ENCODE measurements around the gene PHYHD1. TPM values are rescaled to one million over a fixed set of nuclear protein-coding genes. Genes with fewer than 3 reads are reported as not detected.
"Not testable (repeated sequence)": the region's sequence is repeated elsewhere in the genome, so short reads cannot be mapped to it uniquely, and the experiment has no call there.

The PHYHD1 gene
- polyA plus RNA-seq, 1 experiment, result 9.3 TPM

GRCh38 chr9:128945798-128946501 is 25.2 kb downstream of the PHYHD1 start:
- peak overlapping the region; percentile 12 for H3K27ac ChIP-seq (ENCODE audit: low read depth, low read length)
- ChIA-PET CTCF (interaction anchor here (1.3 kb wide), 1 partner anchor 18 kb away, joined by 7 read pairs; no protein-coding TSS in a partner anchor), POLR2A (no interaction called here)
- no peak for TF ChIP-seq CTCF (IDR thresholded peaks at IDR 0.05; ENCODE audit: low read depth, low read length)
- DNase-seq (ENCODE audit: low read depth, low spot score), result no peak
- no peaks in the 10 kb centered on the region for H3K27me3 ChIP-seq (ENCODE audit: control insufficient read depth, insufficient read depth, low read length)
- no peak overlapping the region for H3K4me3 ChIP-seq (ENCODE audit: low read depth, low read length)
- H3K9me3 ChIP-seq (ENCODE audit: control insufficient read depth, insufficient read depth, low read length), result peaks cover 5% of the 10 kb centered on the region; the same call in 1 of the 2 replicates

- H3K27ac ChIP-seq (ENCODE audit: low read depth, low read length), result peak overlapping the region; percentile 70
- DNase-seq (ENCODE audit: low read depth, low spot score), result no peak
- CTCF ChIA-PET, result no interaction called here
- peak overlapping the region; percentile 94 for H3K4me3 ChIP-seq (ENCODE audit: low read depth, low read length)
- no peaks in the 10 kb centered on the region for H3K27me3 ChIP-seq (ENCODE audit: control insufficient read depth, insufficient read depth, low read length)
- POLR2A ChIA-PET, result no interaction called here
- peaks cover 5% of the 10 kb centered on the region; the same call in 1 of the 2 replicates for H3K9me3 ChIP-seq (ENCODE audit: control insufficient read depth, insufficient read depth, low read length)
- no peak for TF ChIP-seq CTCF (IDR thresholded peaks at IDR 0.05; ENCODE audit: low read depth, low read length)
Observed at GRCh38 chr9:128946571-128947276, 25.9 kb downstream of the PHYHD1 start.

GRCh38 chr9:128947277-128947526 is 26.4 kb downstream of the PHYHD1 start:
- Histone ChIP-seq H3K9me3 (ENCODE audit: control insufficient read depth, insufficient read depth, low read length) (peaks cover 5% of the 10 kb centered on the region; the same call in 1 of the 2 replicates), H3K27me3 (ENCODE audit: control insufficient read depth, insufficient read depth, low read length) (no peaks in the 10 kb centered on the region), H3K4me3 (ENCODE audit: low read depth, low read length) (peak overlapping the region; percentile 94), H3K27ac (ENCODE audit: low read depth, low read length) (peak overlapping the region; percentile 70)
- no peak for TF ChIP-seq CTCF (IDR thresholded peaks at IDR 0.05; ENCODE audit: low read depth, low read length)
- no peak for DNase-seq (ENCODE audit: low read depth, low spot score)
- POLR2A ChIA-PET, result no interaction called here
- CTCF ChIA-PET, result no interaction called here

GRCh38 chr9:128947527-128948301 is 26.9 kb downstream of the PHYHD1 start, which contains the start of the genes DOLK and NUP188:
DOLK (minus strand) TSS chr9:128947603; CDS start chr9:128947303, 300 bp downstream.
NUP188 (plus strand) TSS chr9:128947699; CDS start chr9:128947720, 21 bp downstream.
- ChIA-PET CTCF (interaction anchor here (0.5 to 1.1 kb wide), 2 partner anchors 85 to 129 kb away, joined by 3 read pairs; partner anchors contain the start of gene ENDOG), POLR2A (interaction anchor here (0.7 to 1.1 kb wide), 3 partner anchors 76 to 102 kb away, joined by 3 to 9 read pairs (median 3); no protein-coding TSS in a partner anchor)
- TF ChIP-seq CTCF (IDR thresholded peaks at IDR 0.05; ENCODE audit: low read depth, low read length), result no peak
- Histone ChIP-seq H3K9me3 (ENCODE audit: control insufficient read depth, insufficient read depth, low read length) (peaks cover 5% of the 10 kb centered on the region; the same call in 1 of the 2 replicates), H3K27ac (ENCODE audit: low read depth, low read length) (peak within 1 kb of the TSS; percentile 91), H3K27me3 (ENCODE audit: control insufficient read depth, insufficient read depth, low read length) (no peaks in the 10 kb centered on the region), H3K4me3 (ENCODE audit: low read depth, low read length) (peak within 1 kb of the TSS; percentile 94)
- peak; percentile 67 for DNase-seq (ENCODE audit: low read depth, low spot score)

GRCh38 chr9:128961403-128961802 is 40.6 kb downstream of the PHYHD1 start:
- POLR2A ChIA-PET, result interaction anchor here (0.6 kb wide), 1 partner anchor 991 kb away, joined by 4 read pairs; no protein-coding TSS in a partner anchor
- CTCF ChIA-PET, result interaction anchor here (1.1 kb wide), 1 partner anchor 11 kb away, joined by 7 read pairs; no protein-coding TSS in a partner anchor
- H3K4me3 ChIP-seq (ENCODE audit: low read depth, low read length), result not testable (repeated sequence)

More at GRCh38 chr9:128961403-128961802, 40.6 kb downstream of the PHYHD1 start:
- DNase-seq (ENCODE audit: low read depth, low spot score); H3K9me3 ChIP-seq (ENCODE audit: control insufficient read depth, insufficient read depth, low read length); H3K27ac ChIP-seq (ENCODE audit: low read depth, low read length); H3K27me3 ChIP-seq (ENCODE audit: control insufficient read depth, insufficient read depth, low read length): not testable (repeated sequence)
